ENCODE data around the gene GABPB1.

GRCh38 chr15:50312636-50313035 lies 42.4 kb downstream of the GABPB1 start:
- TF ChIP-seq CTCF (IDR thresholded peaks at IDR 0.05; ENCODE audit: low read depth, low read length) (no peak), EZH2phosphoT487 (IDR thresholded peaks at IDR 0.05; ENCODE audit: low read depth) (no peak)

Data from OCI-LY3 (cell line).